ENCODE measurements around the gene PLCB1. TPM values are rescaled to one million over a fixed set of nuclear protein-coding genes. Genes with fewer than 3 reads are reported as not detected.

PLCB1 gene
- total and polyA plus RNA-seq, 2 donors (not counting 3 experiments of a cell fraction or from before 2014, with no cell fraction given): 10.2 to 53.4 TPM

DNA sequence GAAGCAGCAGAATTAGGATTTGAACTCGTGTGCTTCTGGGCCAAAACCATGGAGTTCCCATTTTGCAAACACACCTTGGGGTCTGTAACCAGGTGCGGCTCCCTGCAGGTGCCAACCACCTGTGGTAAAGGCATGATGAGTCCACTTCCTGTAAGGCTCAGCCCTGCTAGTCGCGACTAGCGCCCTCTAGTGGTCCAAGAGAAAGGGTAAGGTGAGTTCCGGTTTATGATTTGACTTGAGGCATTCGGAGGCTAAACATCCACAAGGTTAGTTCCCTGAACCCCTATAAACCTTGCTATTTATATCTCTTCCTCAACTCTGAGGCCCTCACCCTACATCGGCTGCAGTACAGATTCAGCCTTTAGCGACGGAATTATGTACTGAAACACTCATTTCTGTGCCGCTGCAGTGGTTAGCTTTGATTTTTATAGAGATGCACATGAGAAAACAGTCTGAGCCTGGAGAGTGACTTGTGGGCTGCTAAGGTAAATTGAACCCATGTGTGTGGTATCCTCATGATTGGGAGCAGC, 173.4 kb downstream of the PLCB1 start:
- Histone ChIP-seq H3K4me1 (ENCODE audit: control insufficient read depth, extremely low read depth, insufficient read depth, low read length) (no peaks in the 10 kb centered on the region), H2AFZ (ENCODE audit: low read depth, low read length) (no peak overlapping the region), H3K27ac (ENCODE audit: insufficient read depth, low read depth, low read length) (no peak overlapping the region), H3K9me1 (replicated peaks; ENCODE audit: control insufficient read depth, extremely low read depth, insufficient read depth, low read length) (no peaks in the 10 kb centered on the region), H3K36me3 (ENCODE audit: control insufficient read depth in 2 of 2, extremely low read depth in 1 of 2, insufficient read depth in 2 of 2, low read length in 2 of 2) (no peaks in the 10 kb centered on the region), H4K20me1 (replicated peaks; ENCODE audit: control insufficient read depth, extremely low read depth, insufficient read depth, low read length) (peaks cover 2% of the 10 kb centered on the region), H3K27me3 (ENCODE audit: control insufficient read depth in 2 of 2, insufficient read depth in 2 of 2, low read length in 2 of 2) (no peaks in the 10 kb centered on the region), H3K9ac (replicated peaks; ENCODE audit: extremely low read depth, insufficient read depth, low read length) (no peak overlapping the region), H3K79me2 (ENCODE audit: control insufficient read depth, insufficient read depth, low read length) (no peaks in the 10 kb centered on the region), H3K9me3 (replicated peaks; ENCODE audit: control insufficient read depth, insufficient read depth, low read length) (no peaks in the 10 kb centered on the region), H3K4me2 (ENCODE audit: insufficient read depth, low read length) (no peak overlapping the region), H3K4me3 (replicated peaks in 1 of 3; ENCODE audit: insufficient read depth in 1 of 3, low read depth in 1 of 3, low read length in 3 of 3) (no peak overlapping the region)
- intact Hi-C loops (cut with micrococcal nuclease): loop anchor here (1.0 to 5.0 kb wide), 4 partner anchors 154 to 416 kb away; partner anchors contain the start of gene PLCB1
- ChIA-PET POLR2A (no interaction called here), CTCF (interaction anchor here (0.9 to 1.9 kb wide), 4 partner anchors 174 to 416 kb away, joined by 4 to 10 read pairs (median 6); partner anchors contain the start of gene PLCB1)
- FAIRE-seq (peak; percentile 31), DNase-seq (ENCODE audit: low read depth, low spot score) (peak; percentile 42)
- BruUV-seq (replicated peaks): no TSS peak
- no peak for TF ChIP-seq POLR2A (IDR thresholded peaks at IDR 0.05; ENCODE audit: low read depth, low read length)
- TF ChIP-seq, protein P1, sequence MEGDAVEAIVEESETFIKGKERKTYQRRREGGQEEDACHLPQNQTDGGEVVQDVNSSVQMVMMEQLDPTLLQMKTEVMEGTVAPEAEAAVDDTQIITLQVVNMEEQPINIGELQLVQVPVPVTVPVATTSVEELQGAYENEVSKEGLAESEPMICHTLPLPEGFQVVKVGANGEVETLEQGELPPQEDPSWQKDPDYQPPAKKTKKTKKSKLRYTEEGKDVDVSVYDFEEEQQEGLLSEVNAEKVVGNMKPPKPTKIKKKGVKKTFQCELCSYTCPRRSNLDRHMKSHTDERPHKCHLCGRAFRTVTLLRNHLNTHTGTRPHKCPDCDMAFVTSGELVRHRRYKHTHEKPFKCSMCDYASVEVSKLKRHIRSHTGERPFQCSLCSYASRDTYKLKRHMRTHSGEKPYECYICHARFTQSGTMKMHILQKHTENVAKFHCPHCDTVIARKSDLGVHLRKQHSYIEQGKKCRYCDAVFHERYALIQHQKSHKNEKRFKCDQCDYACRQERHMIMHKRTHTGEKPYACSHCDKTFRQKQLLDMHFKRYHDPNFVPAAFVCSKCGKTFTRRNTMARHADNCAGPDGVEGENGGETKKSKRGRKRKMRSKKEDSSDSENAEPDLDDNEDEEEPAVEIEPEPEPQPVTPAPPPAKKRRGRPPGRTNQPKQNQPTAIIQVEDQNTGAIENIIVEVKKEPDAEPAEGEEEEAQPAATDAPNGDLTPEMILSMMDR (IDR thresholded peaks at IDR 0.05; ENCODE audit: extremely low read depth in 1 of 2, insufficient read depth in 1 of 2, low read depth in 1 of 2, low read length in 2 of 2): peak; percentile 67 to 79
- dilution Hi-C loops (cut with MboI; ENCODE audit: extremely low pct_ligation_motif_present, low sequenced_read_pairs): no loop called here

DNA sequence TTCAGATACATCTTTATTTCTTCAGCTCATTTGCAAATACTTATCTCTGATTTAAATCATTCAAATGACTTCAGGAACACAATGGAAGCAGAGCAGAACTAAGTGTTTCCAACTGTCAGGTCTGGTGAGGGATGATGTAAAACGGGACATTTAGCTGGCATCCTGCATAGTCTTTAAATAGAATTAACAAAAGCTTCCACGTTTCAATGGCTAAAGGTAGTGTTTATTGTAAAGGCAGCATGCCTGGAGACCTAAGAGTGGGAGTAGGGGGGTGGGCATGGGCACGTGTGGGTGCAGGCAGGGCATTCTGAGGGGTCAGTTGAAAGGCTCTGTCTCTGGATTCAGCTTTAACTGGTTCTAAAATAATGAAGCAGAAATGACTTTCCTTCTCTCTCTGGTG, 174.9 kb downstream of the PLCB1 start:
- dilution Hi-C loops (cut with MboI; ENCODE audit: extremely low pct_ligation_motif_present, low sequenced_read_pairs): no loop called here
- no peak overlapping the region for H2AFZ ChIP-seq (ENCODE audit: low read depth, low read length)
- H3K79me2 ChIP-seq (ENCODE audit: control insufficient read depth, insufficient read depth, low read length): no peaks in the 10 kb centered on the region
- no peak overlapping the region for H3K9ac ChIP-seq (replicated peaks; ENCODE audit: extremely low read depth, insufficient read depth, low read length)
- POLR2A ChIA-PET: no interaction called here
- CTCF ChIA-PET: interaction anchor here (0.8 to 1.9 kb wide), 10 partner anchors 12 to 415 kb away, joined by 3 to 10 read pairs (median 4); partner anchors contain the start of gene PLCB1
- no TSS peak for BruUV-seq (replicated peaks)
- no peak overlapping the region for H3K4me3 ChIP-seq (replicated peaks in 1 of 3; ENCODE audit: insufficient read depth in 1 of 3, low read depth in 1 of 3, low read length in 3 of 3)
- H3K4me1 ChIP-seq (ENCODE audit: control insufficient read depth, extremely low read depth, insufficient read depth, low read length): no peaks in the 10 kb centered on the region
- H3K27me3 ChIP-seq (ENCODE audit: control insufficient read depth in 2 of 2, insufficient read depth in 2 of 2, low read length in 2 of 2): no peaks in the 10 kb centered on the region
- H3K36me3 ChIP-seq (ENCODE audit: control insufficient read depth in 2 of 2, extremely low read depth in 1 of 2, insufficient read depth in 2 of 2, low read length in 2 of 2): no peaks in the 10 kb centered on the region
- H3K27ac ChIP-seq (ENCODE audit: insufficient read depth, low read depth, low read length): no peak overlapping the region
- intact Hi-C loops (cut with micrococcal nuclease): loop anchor here (5.0 kb wide), 1 partner anchor 260 kb away; no protein-coding TSS in a partner anchor
- DNase-seq (ENCODE audit: low read depth, low spot score) (no peak), FAIRE-seq (no peak)
- no peaks in the 10 kb centered on the region for H3K9me3 ChIP-seq (replicated peaks; ENCODE audit: control insufficient read depth, insufficient read depth, low read length)
- no peaks in the 10 kb centered on the region for H3K9me1 ChIP-seq (replicated peaks; ENCODE audit: control insufficient read depth, extremely low read depth, insufficient read depth, low read length)
- H3K4me2 ChIP-seq (ENCODE audit: insufficient read depth, low read length): no peak overlapping the region
- TF ChIP-seq POLR2AphosphoS5 (IDR thresholded peaks at IDR 0.05; ENCODE audit: insufficient read depth, low read depth, low read length): no peak
- no peak for TF ChIP-seq EZH2 (IDR thresholded peaks at IDR 0.05; ENCODE audit: borderline replicate concordance, low read depth, low read length, severe bottlenecking)
- TF ChIP-seq, protein P2, sequence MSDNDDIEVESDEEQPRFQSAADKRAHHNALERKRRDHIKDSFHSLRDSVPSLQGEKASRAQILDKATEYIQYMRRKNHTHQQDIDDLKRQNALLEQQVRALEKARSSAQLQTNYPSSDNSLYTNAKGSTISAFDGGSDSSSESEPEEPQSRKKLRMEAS (IDR thresholded peaks at IDR 0.05; ENCODE audit: insufficient read depth, insufficient read length): no peak
- TF ChIP-seq JUN (IDR thresholded peaks at IDR 0.05; ENCODE audit: borderline replicate concordance, insufficient read depth, insufficient read length, low read depth): no peak
- no peak for TF ChIP-seq MYC (IDR thresholded peaks at IDR 0.05; ENCODE audit: low read depth, low read length)
- TF ChIP-seq POLR2A (IDR thresholded peaks at IDR 0.05; ENCODE audit: low read depth, low read length): no peak
- TF ChIP-seq GATA2 (IDR thresholded peaks at IDR 0.05; ENCODE audit: insufficient read depth, insufficient read length, low read depth, low read length): no peak
- TF ChIP-seq FOS (IDR thresholded peaks at IDR 0.05; ENCODE audit: borderline replicate concordance, insufficient read depth, low read length): no peak
- TF ChIP-seq, protein P1 (IDR thresholded peaks at IDR 0.05; ENCODE audit: extremely low read depth in 1 of 2, insufficient read depth in 1 of 2, low read depth in 1 of 2, low read length in 2 of 2): no peak
- H4K20me1 ChIP-seq (replicated peaks; ENCODE audit: control insufficient read depth, extremely low read depth, insufficient read depth, low read length): peaks cover 2% of the 10 kb centered on the region
